Liver (tissue), 3 donors: ENCODE results near the gene STAMBPL1.
"Not testable (repeated sequence)": the region's sequence is repeated elsewhere in the genome, so short reads cannot be mapped to it uniquely, and the experiment has no call there.

Source experiments
- EGR1 ChIP-seq, 2 donors: IDR thresholded peaks; 2 replicates each; pipeline ENCODE4 v1.6.1; 2016 to 2018; ENCODE audit warnings: antibody characterized with exemption in 2 of 2, low read depth in 2 of 2
- FOXA1 ChIP-seq: IDR thresholded peaks from 2 replicates; pipeline ENCODE4 v1.6.1; 2016; ENCODE audit warnings: antibody characterized with exemption
- GABPA ChIP-seq, 2 donors: IDR thresholded peaks in 1 of 2; conservative IDR thresholded peaks in 1 of 2; 2 replicates each; pipeline ENCODE4 v1.6.1; 2016; ENCODE audit warnings: antibody characterized with exemption in 2 of 2, mild to moderate bottlenecking in 1 of 2, moderate library complexity in 1 of 2
- JUND ChIP-seq, 2 donors: IDR thresholded peaks; 2 replicates each; pipeline ENCODE4 v1.6.1; 2016; ENCODE audit warnings: antibody characterized with exemption in 2 of 2
- REST ChIP-seq: IDR thresholded peaks from 2 replicates; pipeline ENCODE4 v1.6.1; 2016; ENCODE audit warnings: antibody characterized with exemption, mild to moderate bottlenecking
- SP1 ChIP-seq: IDR thresholded peaks from 2 replicates; pipeline ENCODE4 v1.6.1; 2018; ENCODE audit warnings: antibody characterized with exemption, mild to moderate bottlenecking
- TAF1 ChIP-seq: conservative IDR thresholded peaks from 2 replicates; pipeline ENCODE4 v1.6.1; 2016; ENCODE audit warnings: antibody characterized with exemption, mild to moderate bottlenecking
- YY1 ChIP-seq: IDR thresholded peaks from 2 replicates; pipeline ENCODE4 v1.6.1; 2016; ENCODE audit warnings: antibody characterized with exemption, mild to moderate bottlenecking
- TF ChIP-seq, protein P1 (sequence below): IDR thresholded peaks from 2 replicates; pipeline ENCODE4 v1.6.1; 2016; ENCODE audit warnings: antibody characterized with exemption
- TF ChIP-seq, protein P2 (sequence below): fragments of 150-350 bp; IDR thresholded peaks from 2 replicates; pipeline ENCODE4 v1.5.1; 2017; ENCODE audit warnings: improper control_type of control experiment, low read depth, low read length; ENCODE audit not compliant: missing input control
- TF ChIP-seq, protein P3 (sequence below): IDR thresholded peaks from 2 replicates; pipeline ENCODE4 v1.6.1; 2016; ENCODE audit warnings: antibody characterized with exemption
- donor health status: healthy.
- donor health status: healthy.

- TF ChIP-seq, protein P1, sequence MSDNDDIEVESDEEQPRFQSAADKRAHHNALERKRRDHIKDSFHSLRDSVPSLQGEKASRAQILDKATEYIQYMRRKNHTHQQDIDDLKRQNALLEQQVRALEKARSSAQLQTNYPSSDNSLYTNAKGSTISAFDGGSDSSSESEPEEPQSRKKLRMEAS: not testable (repeated sequence)
- not testable (repeated sequence) for TF ChIP-seq JUND (IDR thresholded peaks at IDR 0.05); EGR1 (IDR thresholded peaks at IDR 0.05; ENCODE audit: low read depth in 2 of 2); REST; FOXA1; TAF1; SP1; GABPA (IDR thresholded peaks at IDR 0.05 in 1 of 2, conservative IDR thresholded peaks at IDR 0.05 in 1 of 2); YY1
- TF ChIP-seq, protein P2, sequence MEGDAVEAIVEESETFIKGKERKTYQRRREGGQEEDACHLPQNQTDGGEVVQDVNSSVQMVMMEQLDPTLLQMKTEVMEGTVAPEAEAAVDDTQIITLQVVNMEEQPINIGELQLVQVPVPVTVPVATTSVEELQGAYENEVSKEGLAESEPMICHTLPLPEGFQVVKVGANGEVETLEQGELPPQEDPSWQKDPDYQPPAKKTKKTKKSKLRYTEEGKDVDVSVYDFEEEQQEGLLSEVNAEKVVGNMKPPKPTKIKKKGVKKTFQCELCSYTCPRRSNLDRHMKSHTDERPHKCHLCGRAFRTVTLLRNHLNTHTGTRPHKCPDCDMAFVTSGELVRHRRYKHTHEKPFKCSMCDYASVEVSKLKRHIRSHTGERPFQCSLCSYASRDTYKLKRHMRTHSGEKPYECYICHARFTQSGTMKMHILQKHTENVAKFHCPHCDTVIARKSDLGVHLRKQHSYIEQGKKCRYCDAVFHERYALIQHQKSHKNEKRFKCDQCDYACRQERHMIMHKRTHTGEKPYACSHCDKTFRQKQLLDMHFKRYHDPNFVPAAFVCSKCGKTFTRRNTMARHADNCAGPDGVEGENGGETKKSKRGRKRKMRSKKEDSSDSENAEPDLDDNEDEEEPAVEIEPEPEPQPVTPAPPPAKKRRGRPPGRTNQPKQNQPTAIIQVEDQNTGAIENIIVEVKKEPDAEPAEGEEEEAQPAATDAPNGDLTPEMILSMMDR: not testable (repeated sequence)
- TF ChIP-seq, protein P3, sequence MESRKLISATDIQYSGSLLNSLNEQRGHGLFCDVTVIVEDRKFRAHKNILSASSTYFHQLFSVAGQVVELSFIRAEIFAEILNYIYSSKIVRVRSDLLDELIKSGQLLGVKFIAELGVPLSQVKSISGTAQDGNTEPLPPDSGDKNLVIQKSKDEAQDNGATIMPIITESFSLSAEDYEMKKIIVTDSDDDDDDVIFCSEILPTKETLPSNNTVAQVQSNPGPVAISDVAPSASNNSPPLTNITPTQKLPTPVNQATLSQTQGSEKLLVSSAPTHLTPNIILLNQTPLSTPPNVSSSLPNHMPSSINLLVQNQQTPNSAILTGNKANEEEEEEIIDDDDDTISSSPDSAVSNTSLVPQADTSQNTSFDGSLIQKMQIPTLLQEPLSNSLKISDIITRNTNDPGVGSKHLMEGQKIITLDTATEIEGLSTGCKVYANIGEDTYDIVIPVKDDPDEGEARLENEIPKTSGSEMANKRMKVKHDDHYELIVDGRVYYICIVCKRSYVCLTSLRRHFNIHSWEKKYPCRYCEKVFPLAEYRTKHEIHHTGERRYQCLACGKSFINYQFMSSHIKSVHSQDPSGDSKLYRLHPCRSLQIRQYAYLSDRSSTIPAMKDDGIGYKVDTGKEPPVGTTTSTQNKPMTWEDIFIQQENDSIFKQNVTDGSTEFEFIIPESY: not testable (repeated sequence)
These were observed 52.0 kb downstream of the STAMBPL1 start for GRCh38 chr10:88932029-88932428.
